Endothelial cell of umbilical vein (primary cell): ENCODE results near the gene CARD8.

ENCODE experiments used
- CTCF ChIP-seq, 2 donors: IDR thresholded peaks; 1 replicate in 1 of 2; 2 replicates in 1 of 2; pipeline ENCODE4 v1.5.1; 2011; ENCODE audit warnings: low read length in 2 of 2, mild to moderate bottlenecking in 2 of 2, moderate library complexity in 2 of 2, control low read depth in 1 of 2, inconsistent platforms in 1 of 2, low read depth in 1 of 2; ENCODE audit not compliant: insufficient read depth in 1 of 2; ENCODE audit errors: extremely low read depth in 1 of 2
- EZH2 ChIP-seq: IDR thresholded peaks from 2 replicates; pipeline ENCODE4 v1.6.1; 2012; ENCODE audit warnings: borderline replicate concordance, low read depth, mild to moderate bottlenecking, moderate library complexity, low read length, inconsistent platforms; ENCODE audit not compliant: severe bottlenecking
- FOS ChIP-seq: IDR thresholded peaks from 2 replicates; pipeline ENCODE4 v1.6.1; 2011; ENCODE audit warnings: mild to moderate bottlenecking, low read length, moderate library complexity, borderline replicate concordance; ENCODE audit not compliant: insufficient read depth
- JUN ChIP-seq: IDR thresholded peaks from 2 replicates; pipeline ENCODE4 v1.6.1; 2011; ENCODE audit warnings: borderline replicate concordance, low read depth; ENCODE audit not compliant: insufficient read length, insufficient read depth
- MYC ChIP-seq: IDR thresholded peaks from one replicate; pipeline ENCODE4 v1.6.1; 2011; ENCODE audit warnings: mild to moderate bottlenecking, low read depth, low read length
- POLR2A ChIP-seq: IDR thresholded peaks from 2 replicates; pipeline ENCODE4 v1.6.1; 2012; ENCODE audit warnings: low read depth, mild to moderate bottlenecking, control low read depth, low read length
- POLR2AphosphoS5 ChIP-seq: IDR thresholded peaks from 2 replicates; pipeline ENCODE4 v1.6.1; 2012; ENCODE audit warnings: low read depth, mild to moderate bottlenecking, control low read depth, low read length, moderate library complexity; ENCODE audit not compliant: insufficient read depth

GRCh38 chr19:48274173-48274572 lies 18.5 kb upstream of the CARD8 start:
- no peak for TF ChIP-seq CTCF (IDR thresholded peaks at IDR 0.05; ENCODE audit: extremely low read depth in 1 of 2, insufficient read depth in 1 of 2, low read depth in 1 of 2, low read length in 2 of 2)
- TF ChIP-seq JUN, result no peak
- TF ChIP-seq POLR2A, result no peak
- no peak for TF ChIP-seq POLR2AphosphoS5
- TF ChIP-seq MYC, result no peak
- TF ChIP-seq EZH2, result no peak
- no peak for TF ChIP-seq FOS
